ENCODE measurements around the gene JARID2. TPM values are rescaled to one million over a fixed set of nuclear protein-coding genes. Genes with fewer than 3 reads are reported as not detected.

Gene JARID2
- polyA plus RNA-seq, 1 of the 3 experiments (the other 2 are of a cell fraction): 3.4 TPM

GRCh38 chr6:15442467-15442866 lies 196.6 kb downstream of the JARID2 start (continued):
- TF ChIP-seq ZBTB33 (IDR thresholded peaks at IDR 0.05; ENCODE audit: borderline replicate concordance, low read depth) (no peak), RXRA (IDR thresholded peaks at IDR 0.05; ENCODE audit: borderline replicate concordance, low read depth) (no peak), NFIC (IDR thresholded peaks at IDR 0.05; ENCODE audit: borderline replicate concordance) (no peak), TCF12 (IDR thresholded peaks at IDR 0.05) (no peak)

- Histone ChIP-seq H3K9ac (no peak overlapping the region), H3K27me3 (ENCODE audit: insufficient read depth) (no peaks in the 10 kb centered on the region), H3K4me1 (ENCODE audit: control insufficient read depth in 1 of 2, insufficient read depth in 2 of 2, low read depth in 1 of 2, low read length in 1 of 2) (peaks cover 22 to 46% of the 10 kb centered on the region in 2 experiments), H3K4me3 (ENCODE audit: low read depth in 2 of 2, low read length in 1 of 2) (no peak overlapping the region), H4K20me1 (ENCODE audit: insufficient read depth) (no peaks in the 10 kb centered on the region), H3K27ac (ENCODE audit: low read depth in 2 of 2, low read length in 1 of 2) (no peak overlapping the region), H2AFZ (ENCODE audit: low read depth) (no peak overlapping the region), H3K36me3 (replicated peaks in 1 of 2; ENCODE audit: control insufficient read depth in 1 of 2, insufficient read depth in 2 of 2, low read length in 1 of 2) (no peaks in the 10 kb centered on the region), H3F3A (replicated peaks; ENCODE audit: insufficient read depth) (no peaks in the 10 kb centered on the region), H3K79me2 (ENCODE audit: insufficient read depth) (0 out of 2 replicates have a peak, but pooled peaks cover 2% of the 10 kb centered on the region), H3K9me2 (no peaks in the 10 kb centered on the region), H3K9me3 (no peaks in the 10 kb centered on the region), H3K4me2 (no peak overlapping the region)
- peak; percentile 41; the same call in 1 of the 2 replicates for TF ChIP-seq JUND (IDR thresholded peaks at IDR 0.05)
- TF ChIP-seq ZBTB33 (IDR thresholded peaks at IDR 0.05; ENCODE audit: borderline replicate concordance, low read depth): no peak
- no peak for TF ChIP-seq RAD21 (IDR thresholded peaks at IDR 0.05; ENCODE audit: low read length)
- TF ChIP-seq FOSL2 (IDR thresholded peaks at IDR 0.05; ENCODE audit: borderline replicate concordance, low read depth): peak; percentile 63; the same call in 1 of the 2 replicates
- no peak for TF ChIP-seq MXI1 (IDR thresholded peaks at IDR 0.05; ENCODE audit: low read depth, low read length)
- no peak for TF ChIP-seq SMC3 (IDR thresholded peaks at IDR 0.05; ENCODE audit: low read depth, low read length)
- TF ChIP-seq PBX3 (IDR thresholded peaks at IDR 0.05): peak; percentile 41; the same call in 1 of the 2 replicates
- no peak for TF ChIP-seq TAF1 (IDR thresholded peaks at IDR 0.05; ENCODE audit: borderline replicate concordance, low read depth, low read length)
- TF ChIP-seq CHD2 (IDR thresholded peaks at IDR 0.05; ENCODE audit: low read length, partially characterized antibody): no peak
- ChIA-PET CTCF (interaction anchor here (1.0 to 5.6 kb wide), 14 partner anchors 10 to 1233 kb away, joined by 3 to 56 read pairs (median 8); no protein-coding TSS in a partner anchor), POLR2A (no interaction called here)
- no peak for DNase-seq
- 52% methylated on average over 5 of the region's 5 CpGs for WGBS (ENCODE audit: low lambda C conversion rate)
These were observed 197.4 kb downstream of the JARID2 start for GRCh38 chr6:15443119-15443830.

Measured in SK-N-SH (cell line).